ENCODE data around the gene ANKRD29.

Gene ANKRD29

GRCh38 chr18:23635283-23636070 is 27.2 kb downstream of the ANKRD29 start:
- TF ChIP-seq CTCF (IDR thresholded peaks at IDR 0.05), result no peak
- TF ChIP-seq ZFX (IDR thresholded peaks at IDR 0.05; ENCODE audit: borderline replicate concordance), result no peak
- no peak overlapping the region for H3K27ac ChIP-seq

DNA sequence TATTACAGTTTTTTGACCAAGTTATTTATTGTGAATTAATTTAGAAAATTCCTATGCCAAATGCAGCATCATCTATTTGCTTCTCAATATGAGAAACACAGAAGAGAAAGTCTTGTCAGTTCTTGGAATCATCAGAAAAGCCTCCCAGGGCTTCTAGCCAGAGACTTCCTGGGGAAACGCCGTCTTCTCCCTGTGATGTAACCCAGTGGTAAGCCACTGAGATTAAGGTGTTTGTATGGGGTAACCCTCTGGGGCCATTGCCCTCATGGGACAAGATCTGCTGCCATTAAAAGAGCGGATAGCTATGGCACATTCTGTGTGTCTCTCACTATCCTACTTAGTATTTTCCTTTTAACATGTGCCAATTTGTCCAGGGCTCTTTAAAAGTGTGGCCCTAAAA is 28.0 kb downstream of the ANKRD29 start:
- no peak overlapping the region for H3K27ac ChIP-seq

DNA sequence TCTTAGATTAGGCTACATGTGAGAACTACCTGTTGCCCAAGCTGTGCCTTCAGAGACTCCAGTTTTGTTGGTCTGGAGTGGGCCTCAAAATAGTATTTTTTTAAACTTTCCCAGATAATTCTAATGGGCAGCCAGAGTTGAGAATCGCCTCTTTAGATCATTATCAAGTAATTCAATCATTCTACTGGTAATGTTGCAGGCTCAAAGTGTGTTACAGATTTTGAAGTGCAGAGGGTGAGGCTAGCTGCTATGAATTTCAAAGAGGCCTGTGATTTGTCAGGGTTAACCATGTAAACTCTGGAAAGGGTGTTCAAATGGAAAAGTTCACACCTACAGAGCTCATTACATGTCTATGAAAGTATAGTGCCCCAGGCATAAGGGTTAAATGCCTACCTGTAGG is 30.1 kb downstream of the ANKRD29 start:
- H3K27ac ChIP-seq, result no peak overlapping the region
- TF ChIP-seq CTCF (IDR thresholded peaks at IDR 0.05), result no peak
- TF ChIP-seq ZFX (IDR thresholded peaks at IDR 0.05; ENCODE audit: borderline replicate concordance), result no peak

More for the DNA sequence above, 28.0 kb downstream of the ANKRD29 start:
- TF ChIP-seq CTCF (IDR thresholded peaks at IDR 0.05) (no peak), ZFX (IDR thresholded peaks at IDR 0.05; ENCODE audit: borderline replicate concordance) (no peak)

DNA sequence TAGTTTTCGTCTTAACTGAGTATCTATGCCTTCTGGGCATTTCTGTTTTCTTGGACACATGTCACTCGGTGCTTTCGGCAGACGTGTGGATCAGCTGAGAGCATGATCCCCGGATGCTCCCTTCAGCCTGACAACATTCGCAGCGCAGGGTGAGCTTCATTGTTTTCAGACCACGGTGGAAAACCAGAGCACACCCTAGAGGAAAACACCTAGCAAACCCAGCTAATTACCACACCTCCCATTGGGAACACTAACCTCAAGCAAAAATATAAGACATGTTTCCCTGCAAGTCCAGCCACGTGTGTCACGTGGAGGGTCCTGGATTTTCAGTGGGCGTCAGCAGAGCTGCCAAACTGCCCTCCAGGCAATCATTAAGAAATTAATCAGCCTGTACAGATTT is 31.0 kb downstream of the ANKRD29 start:
- TF ChIP-seq CTCF (IDR thresholded peaks at IDR 0.05), result no peak
- no peak for TF ChIP-seq ZFX (IDR thresholded peaks at IDR 0.05; ENCODE audit: borderline replicate concordance)

GRCh38 chr18:23631312-23631711 is 31.4 kb downstream of the ANKRD29 start:
- no peak for TF ChIP-seq CTCF (IDR thresholded peaks at IDR 0.05)
- no peak for TF ChIP-seq ZFX (IDR thresholded peaks at IDR 0.05; ENCODE audit: borderline replicate concordance)
- no peak overlapping the region for H3K27ac ChIP-seq

More for the DNA sequence above, 31.0 kb downstream of the ANKRD29 start:
- H3K27ac ChIP-seq, result no peak overlapping the region

GRCh38 chr18:23629444-23629946 is 33.2 kb downstream of the ANKRD29 start:
- TF ChIP-seq ZFX (IDR thresholded peaks at IDR 0.05; ENCODE audit: borderline replicate concordance), result no peak
- 0 out of 2 replicates have a peak, but pooled peaks have one; percentile 18 for TF ChIP-seq CTCF (IDR thresholded peaks at IDR 0.05)
- peak overlapping the region; percentile 62 for H3K27ac ChIP-seq

- TF ChIP-seq ZFX (IDR thresholded peaks at IDR 0.05; ENCODE audit: borderline replicate concordance), result no peak
- TF ChIP-seq CTCF (IDR thresholded peaks at IDR 0.05), result no peak
- no peak overlapping the region for H3K27ac ChIP-seq
Measured at GRCh38 chr18:23627970-23628369, 34.7 kb downstream of the ANKRD29 start.

Measured in 22Rv1 (cell line).